ENCODE results near the gene EEF2K. TPM values are rescaled to one million over a fixed set of nuclear protein-coding genes. Genes with fewer than 3 reads are reported as not detected.
"Not testable (repeated sequence)": the region's sequence is repeated elsewhere in the genome, so short reads cannot be mapped to it uniquely, and the experiment has no call there.

The EEF2K gene
- 10 to 100 TPM; 33.6 to 45.7 TPM for total RNA-seq
- long read RNA-seq, donor 1, partial matches to known transcripts = 5 of 11 reads
- long read RNA-seq, donor 1, other reads (novel, unspliced or antisense) = 6 of 11 reads
- long read RNA-seq, donor 2, full-length matches to known transcripts = 2 of 16 reads
- long read RNA-seq, donor 2, partial matches to known transcripts = 6 of 16 reads
- long read RNA-seq, donor 2, other reads (novel, unspliced or antisense) = 8 of 16 reads

- intact Hi-C loops (cut with DNase I) = loop anchor here in 1 of 2 donors (5.0 kb wide), 1 partner anchor 86 kb away; no protein-coding TSS in a partner anchor
- peak; percentile 97 for DNase-seq (ENCODE audit: low spot score)
Measured at GRCh38 chr16:22206013-22206841, at the start of gene EEF2K. Gene EEF2K (plus strand): TSS chr16:22206278. CDS start chr16:22225730, 19,452 bp downstream.

GRCh38 chr16:22161401-22161800 lies 44.7 kb upstream of the EEF2K start:
- intact Hi-C loops (cut with DNase I) = no loop called here
- DNase-seq (ENCODE audit: low spot score) = no peak

- intact Hi-C loops (cut with DNase I) = no loop called here
- no peak for DNase-seq (ENCODE audit: low spot score)
Measured at GRCh38 chr16:22161999-22162655, 44.0 kb upstream of the EEF2K start, which contains the start of gene SDR42E2. Gene SDR42E2 (plus strand): TSS chr16:22162506. CDS start chr16:22165583, 3,077 bp downstream.

GRCh38 chr16:22162656-22163009 lies 43.4 kb upstream of the EEF2K start:
- no peak for DNase-seq (ENCODE audit: low spot score)
- intact Hi-C loops (cut with DNase I) = no loop called here

- intact Hi-C loops (cut with DNase I) = no loop called here
- DNase-seq (ENCODE audit: low spot score) = no peak
Measured at GRCh38 chr16:22163806-22164205, 42.3 kb upstream of the EEF2K start.

- intact Hi-C loops (cut with DNase I) = no loop called here
- DNase-seq (ENCODE audit: low spot score) = no peak
Measured at GRCh38 chr16:22164482-22164881, 41.6 kb upstream of the EEF2K start.

- intact Hi-C loops (cut with DNase I) = no loop called here
- no peak for DNase-seq (ENCODE audit: low spot score)
Measured at GRCh38 chr16:22165508-22166285, 40.4 kb upstream of the EEF2K start.

- intact Hi-C loops (cut with DNase I) = no loop called here
Measured at GRCh38 chr16:22171953-22172352, 34.1 kb upstream of the EEF2K start.

GRCh38 chr16:22172642-22173041 lies 33.4 kb upstream of the EEF2K start:
- intact Hi-C loops (cut with DNase I); DNase-seq (ENCODE audit: low spot score): not testable (repeated sequence)

More at GRCh38 chr16:22171953-22172352, 34.1 kb upstream of the EEF2K start:
- DNase-seq (ENCODE audit: low spot score) = no peak

- intact Hi-C loops (cut with DNase I) = no loop called here
- no peak for DNase-seq (ENCODE audit: low spot score)
Measured at GRCh38 chr16:22174642-22175041, 31.4 kb upstream of the EEF2K start.

- intact Hi-C loops (cut with DNase I) = no loop called here
- no peak for DNase-seq (ENCODE audit: low spot score)
Measured at GRCh38 chr16:22177968-22178930, 27.8 kb upstream of the EEF2K start.

- intact Hi-C loops (cut with DNase I) = loop anchor here (5.0 to 10.0 kb wide), 2 partner anchors 177 to 234 kb away; partner anchors contain the start of genes MOSMO (in 1 of the 2) and PDZD9 (in 1 of the 2)
- DNase-seq (ENCODE audit: low spot score) = no peak
Measured at GRCh38 chr16:22181426-22181825, 24.7 kb upstream of the EEF2K start.

GRCh38 chr16:22181843-22182242 lies 24.2 kb upstream of the EEF2K start:
- intact Hi-C loops (cut with DNase I) = loop anchor here (5.0 to 10.0 kb wide), 2 partner anchors 177 to 235 kb away; partner anchors contain the start of genes MOSMO (in 1 of the 2) and PDZD9 (in 1 of the 2)

GRCh38 chr16:22183335-22183734 lies 22.7 kb upstream of the EEF2K start:
- DNase-seq (ENCODE audit: low spot score) = no peak
- intact Hi-C loops (cut with DNase I) = loop anchor here (5.0 to 10.0 kb wide), 2 partner anchors 179 to 236 kb away; partner anchors contain the start of genes MOSMO (in 1 of the 2) and PDZD9 (in 1 of the 2)

More at GRCh38 chr16:22181843-22182242, 24.2 kb upstream of the EEF2K start:
- no peak for DNase-seq (ENCODE audit: low spot score)

- no peak for DNase-seq (ENCODE audit: low spot score)
- intact Hi-C loops (cut with DNase I) = loop anchor here (5.0 to 10.0 kb wide), 2 partner anchors 179 to 237 kb away; partner anchors contain the start of genes MOSMO (in 1 of the 2) and PDZD9 (in 1 of the 2)
Measured at GRCh38 chr16:22183901-22184614, 22.0 kb upstream of the EEF2K start.

- no peak for DNase-seq (ENCODE audit: low spot score)
- intact Hi-C loops (cut with DNase I) = loop anchor here (5.0 to 10.0 kb wide), 2 partner anchors 180 to 237 kb away; partner anchors contain the start of genes MOSMO (in 1 of the 2) and PDZD9 (in 1 of the 2)
Measured at GRCh38 chr16:22184615-22184968, 21.5 kb upstream of the EEF2K start.

GRCh38 chr16:22186517-22186916 lies 19.6 kb upstream of the EEF2K start:
- intact Hi-C loops (cut with DNase I) = loop anchor here (5.0 to 10.0 kb wide), 2 partner anchors 182 to 184 kb away; partner anchors contain the start of genes PDZD9 (in 2 of the 2) and MOSMO (in 1 of the 2)
- DNase-seq (ENCODE audit: low spot score) = no peak

Measured in posterior vena cava (tissue), 2 donors.